Activated CD8-positive, alpha-beta memory T cell treated with anti-CD3 and anti-CD28 coated beads for 24 hours (primary cell): ENCODE measurements around the gene TECPR1.

Source experiments
- DNase-seq: peaks from one replicate; pipeline ENCODE4 v3.0.0-alpha.2; 2020

Gene TECPR1, protein sequence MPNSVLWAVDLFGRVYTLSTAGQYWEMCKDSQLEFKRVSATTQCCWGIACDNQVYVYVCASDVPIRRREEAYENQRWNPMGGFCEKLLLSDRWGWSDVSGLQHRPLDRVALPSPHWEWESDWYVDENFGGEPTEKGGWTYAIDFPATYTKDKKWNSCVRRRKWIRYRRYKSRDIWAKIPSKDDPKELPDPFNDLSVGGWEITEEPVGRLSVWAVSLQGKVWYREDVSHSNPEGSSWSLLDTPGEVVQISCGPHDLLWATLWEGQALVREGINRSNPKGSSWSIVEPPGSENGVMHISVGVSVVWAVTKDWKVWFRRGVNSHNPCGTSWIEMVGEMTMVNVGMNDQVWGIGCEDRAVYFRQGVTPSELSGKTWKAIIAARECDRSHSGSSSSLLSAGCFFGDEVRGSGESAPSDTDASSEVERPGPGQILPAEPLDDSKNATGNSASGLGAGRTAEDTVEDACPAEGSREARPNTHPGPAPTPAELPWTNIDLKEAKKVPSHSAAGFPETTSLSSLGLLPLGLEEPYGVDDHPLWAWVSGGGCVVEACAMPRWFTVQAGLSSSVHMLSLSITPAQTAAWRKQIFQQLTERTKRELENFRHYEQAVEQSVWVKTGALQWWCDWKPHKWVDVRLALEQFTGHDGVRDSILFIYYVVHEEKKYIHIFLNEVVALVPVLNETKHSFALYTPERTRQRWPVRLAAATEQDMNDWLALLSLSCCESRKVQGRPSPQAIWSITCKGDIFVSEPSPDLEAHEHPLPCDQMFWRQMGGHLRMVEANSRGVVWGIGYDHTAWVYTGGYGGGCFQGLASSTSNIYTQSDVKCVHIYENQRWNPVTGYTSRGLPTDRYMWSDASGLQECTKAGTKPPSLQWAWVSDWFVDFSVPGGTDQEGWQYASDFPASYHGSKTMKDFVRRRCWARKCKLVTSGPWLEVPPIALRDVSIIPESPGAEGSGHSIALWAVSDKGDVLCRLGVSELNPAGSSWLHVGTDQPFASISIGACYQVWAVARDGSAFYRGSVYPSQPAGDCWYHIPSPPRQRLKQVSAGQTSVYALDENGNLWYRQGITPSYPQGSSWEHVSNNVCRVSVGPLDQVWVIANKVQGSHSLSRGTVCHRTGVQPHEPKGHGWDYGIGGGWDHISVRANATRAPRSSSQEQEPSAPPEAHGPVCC

DNA sequence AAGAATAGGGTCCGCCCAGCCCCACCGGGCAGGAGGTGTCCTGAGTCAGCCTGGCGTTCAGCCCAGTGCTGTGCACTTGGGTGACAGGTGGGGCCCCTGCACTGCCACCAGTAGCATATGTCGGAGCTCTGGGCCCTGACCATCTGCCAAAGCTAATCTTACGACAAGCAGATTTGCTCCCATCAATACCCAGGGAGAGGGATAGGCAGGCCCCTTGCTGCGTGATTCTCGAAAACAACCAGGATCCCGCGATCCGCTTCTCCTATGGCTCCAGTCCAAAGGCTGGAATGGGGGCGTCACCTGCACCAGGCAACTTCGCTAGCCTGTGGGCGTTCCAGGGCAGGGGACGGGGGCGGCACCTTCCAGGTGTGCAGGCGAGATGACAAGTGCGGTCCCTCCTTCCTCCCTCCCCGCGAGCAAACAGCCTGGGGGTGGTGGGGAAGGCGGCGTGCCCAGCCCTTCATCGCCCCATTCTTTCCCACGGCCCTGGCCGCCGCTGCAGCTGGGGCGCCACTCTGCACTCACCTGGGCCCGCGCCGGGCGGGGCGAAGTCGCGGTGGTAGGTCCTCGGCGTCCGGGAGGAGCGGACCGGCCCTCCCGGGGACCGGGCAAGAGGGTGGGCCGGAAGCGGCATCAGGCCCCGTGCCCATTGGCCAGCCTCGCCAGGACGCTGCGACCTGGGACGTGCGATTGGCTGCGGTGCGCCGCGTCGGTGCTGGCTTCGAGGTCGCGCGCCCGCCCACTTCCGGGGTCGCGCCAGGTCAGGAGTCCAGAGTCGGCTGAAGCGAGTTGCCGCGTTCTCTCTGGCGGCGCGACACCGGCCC lies at the start of gene TECPR1:
Gene TECPR1, minus strand, starts transcription at position 632 of the 824 bp plus-strand sequence. CDS start 6,086 bp downstream, outside the sequence.
- peak; percentile 94 for DNase-seq

DNA sequence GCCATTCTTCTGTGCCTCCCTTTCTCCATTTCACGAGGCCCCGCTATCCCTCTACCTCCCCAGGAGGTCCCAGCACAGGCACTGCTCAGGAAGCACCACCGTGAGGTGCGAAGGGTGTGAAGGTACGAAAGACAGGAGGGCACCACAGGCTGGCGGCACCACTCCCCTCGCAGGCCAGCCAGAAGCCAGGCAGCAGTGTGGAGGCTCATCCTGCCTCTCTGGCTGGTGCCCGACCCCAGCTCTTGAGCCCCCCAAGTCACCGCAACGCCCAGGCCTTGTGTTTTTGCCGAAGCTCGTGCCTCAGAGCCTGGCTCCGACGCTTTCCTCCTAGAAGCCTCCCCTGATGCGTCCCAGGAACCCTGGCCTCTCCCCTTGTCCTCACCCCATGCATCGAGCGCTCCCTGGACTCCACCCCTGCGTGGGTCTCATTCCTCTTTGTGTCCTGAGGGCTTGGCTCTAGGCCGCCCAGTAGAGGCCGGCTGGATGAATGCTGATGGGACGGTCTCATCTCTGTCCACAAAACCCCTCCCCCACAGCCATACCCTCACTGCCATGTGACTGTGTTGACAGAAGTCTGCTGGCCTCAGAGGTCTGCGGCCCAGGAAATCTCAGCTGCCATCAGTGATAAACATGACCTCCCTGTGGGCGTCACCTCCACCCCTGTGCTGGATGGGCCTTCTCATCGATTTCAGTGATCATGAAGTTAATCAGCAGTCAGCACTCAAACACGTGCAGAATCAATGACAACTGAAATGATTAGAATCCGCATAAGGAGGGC lies 48.8 kb upstream of the TECPR1 start:
- DNase-seq = no peak

DNA sequence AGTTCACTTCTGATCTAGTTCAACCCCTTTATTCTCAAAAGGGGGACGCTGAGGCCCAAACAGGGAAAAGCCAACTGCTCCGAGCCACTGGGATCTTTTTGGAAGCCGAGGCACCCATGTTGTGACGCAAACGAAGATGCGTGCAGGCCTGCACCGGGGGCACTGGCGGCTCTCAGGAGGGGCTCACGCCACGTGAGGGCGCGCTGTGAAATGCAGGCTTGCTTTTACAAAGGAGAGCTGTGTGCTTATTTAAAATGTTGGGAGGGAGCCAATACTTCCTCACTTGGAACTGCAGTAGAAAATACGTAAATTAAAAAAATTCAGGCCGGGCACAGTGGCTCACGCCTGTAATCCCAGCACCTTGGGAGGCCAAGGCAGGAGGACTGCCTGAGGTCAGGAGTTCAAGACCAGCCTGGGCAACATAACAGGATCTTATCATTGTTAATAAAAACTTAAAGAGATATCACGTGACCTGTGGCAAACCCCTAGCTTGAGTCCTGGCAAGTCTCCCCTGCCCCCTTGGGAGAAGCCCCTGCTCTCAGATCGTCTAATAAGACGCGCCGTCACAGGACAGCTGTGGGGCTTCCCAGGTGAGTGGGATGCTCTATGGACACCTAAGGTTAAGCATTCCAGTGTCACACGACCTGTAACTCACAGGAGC lies 45.7 kb upstream of the TECPR1 start:
- DNase-seq = no peak

DNA sequence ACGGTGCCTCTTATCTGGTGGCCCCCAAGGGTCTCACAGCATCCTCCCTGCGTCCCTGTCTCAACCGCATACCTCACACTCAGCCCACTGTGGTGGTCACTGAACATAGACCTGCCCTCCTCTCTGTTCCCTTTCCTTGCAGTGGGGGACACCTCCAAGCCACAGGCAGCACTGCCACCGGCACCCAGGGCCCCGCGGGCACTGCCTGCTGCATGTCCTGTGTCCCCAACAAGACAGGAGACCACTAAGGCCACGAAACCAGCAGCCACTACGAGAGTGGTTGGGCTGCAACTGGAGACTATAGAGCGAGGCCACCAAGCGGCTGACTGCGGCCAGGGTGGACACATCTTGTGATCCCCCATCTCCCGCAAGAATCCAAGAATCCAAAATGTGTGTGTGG lies 44.8 kb upstream of the TECPR1 start:
- DNase-seq = no peak

DNA sequence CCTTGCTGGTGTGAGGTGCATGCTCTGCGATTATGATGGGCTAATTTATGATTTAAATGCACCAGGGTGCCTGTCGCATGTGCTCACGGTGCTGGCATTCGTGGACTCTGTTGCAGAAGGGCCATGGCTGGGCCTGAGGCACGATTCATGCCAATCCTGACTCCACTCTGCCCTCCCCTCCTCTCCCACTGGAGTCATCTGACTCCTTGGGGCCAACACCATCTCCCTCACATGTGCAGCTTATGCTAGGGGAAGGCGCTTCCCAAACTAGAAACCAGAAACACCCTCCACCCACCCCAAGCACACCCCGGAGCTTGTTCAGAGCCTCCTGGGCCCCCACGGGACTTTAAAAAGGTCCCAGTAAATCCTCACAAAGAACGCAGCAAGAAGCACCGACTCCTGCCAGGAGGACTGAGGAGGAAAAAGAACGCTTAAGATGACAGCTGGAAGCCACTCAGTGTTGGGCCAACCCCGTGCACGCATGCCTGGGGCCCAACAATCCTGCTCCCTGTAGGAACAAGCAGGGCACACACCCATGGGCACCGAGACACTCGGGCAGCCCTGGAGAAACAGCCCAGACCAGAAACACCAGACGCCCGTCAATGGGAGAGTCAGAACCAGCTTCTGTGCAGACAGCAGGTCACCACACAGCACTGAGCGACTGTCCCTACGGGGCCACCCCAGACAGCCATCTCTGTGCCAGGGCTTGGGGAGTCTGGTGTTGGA lies 43.6 kb upstream of the TECPR1 start:
- no peak for DNase-seq

DNA sequence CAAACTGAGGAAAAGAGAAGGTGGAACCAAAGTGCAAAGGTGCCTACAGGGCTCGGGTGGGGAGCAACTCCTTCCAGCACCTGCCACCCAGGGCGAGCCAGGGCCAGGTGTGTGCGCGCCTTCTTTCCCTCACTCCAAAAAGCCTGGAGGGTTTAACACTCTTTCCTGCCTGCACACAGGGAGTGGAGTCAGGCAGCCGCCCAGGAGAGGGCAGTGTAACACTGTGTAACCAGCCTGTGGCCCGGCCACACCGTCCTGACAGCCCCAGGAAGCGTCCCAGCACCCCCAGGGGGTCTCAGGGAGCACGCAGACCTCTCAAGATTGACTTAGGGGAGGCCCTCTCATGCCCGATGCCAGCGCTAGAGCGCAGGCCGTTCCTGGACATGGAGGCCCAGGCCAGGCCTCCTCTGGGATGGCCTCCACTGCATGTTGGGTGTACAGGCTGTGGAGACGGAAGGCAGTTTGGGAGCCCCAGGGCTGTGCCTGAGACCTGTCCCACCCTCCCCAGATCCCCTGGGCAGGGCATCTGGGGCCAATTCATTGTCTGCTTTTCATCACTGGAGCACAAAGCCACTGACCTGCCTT lies 42.9 kb upstream of the TECPR1 start:
- no peak for DNase-seq

DNA sequence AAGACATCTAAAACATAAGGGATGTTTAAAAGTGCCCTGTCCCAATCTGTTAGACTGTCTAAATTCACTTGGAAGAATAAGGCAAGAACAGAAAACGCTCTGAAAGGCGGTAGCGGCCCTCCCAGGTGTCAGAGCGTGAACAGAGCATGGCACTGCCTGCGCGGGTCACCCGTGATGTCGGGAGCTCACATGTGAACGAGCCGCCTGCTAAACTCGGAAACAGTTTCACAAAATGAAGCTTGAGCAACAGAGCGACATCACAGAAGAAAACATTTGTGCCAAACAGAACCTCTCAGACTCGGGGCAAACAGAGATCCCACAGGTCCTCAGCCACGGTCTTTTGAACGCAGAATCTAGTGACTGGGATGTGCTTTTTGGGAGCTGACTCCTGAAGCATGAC lies 42.3 kb upstream of the TECPR1 start:
- DNase-seq = no peak

DNA sequence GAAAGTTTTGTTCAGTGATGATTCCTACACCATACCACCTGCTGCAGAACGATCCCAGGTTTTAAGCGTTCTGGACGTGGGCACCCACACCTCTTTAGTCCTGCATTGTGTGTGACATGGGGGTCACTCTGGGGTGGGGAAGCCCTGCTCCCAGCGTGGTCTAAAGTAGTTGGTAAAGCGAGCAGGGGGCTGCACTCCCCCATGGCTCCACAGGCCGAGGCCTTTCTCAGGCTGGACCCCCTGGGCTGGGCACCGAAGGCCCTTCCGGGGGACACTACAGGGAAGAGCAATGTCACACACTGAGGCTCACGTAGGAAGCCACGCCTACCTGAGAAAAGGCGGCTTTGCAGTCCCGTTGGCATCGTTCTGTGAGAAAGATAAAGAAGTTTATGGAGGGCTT lies 41.7 kb upstream of the TECPR1 start:
- DNase-seq = no peak

DNA sequence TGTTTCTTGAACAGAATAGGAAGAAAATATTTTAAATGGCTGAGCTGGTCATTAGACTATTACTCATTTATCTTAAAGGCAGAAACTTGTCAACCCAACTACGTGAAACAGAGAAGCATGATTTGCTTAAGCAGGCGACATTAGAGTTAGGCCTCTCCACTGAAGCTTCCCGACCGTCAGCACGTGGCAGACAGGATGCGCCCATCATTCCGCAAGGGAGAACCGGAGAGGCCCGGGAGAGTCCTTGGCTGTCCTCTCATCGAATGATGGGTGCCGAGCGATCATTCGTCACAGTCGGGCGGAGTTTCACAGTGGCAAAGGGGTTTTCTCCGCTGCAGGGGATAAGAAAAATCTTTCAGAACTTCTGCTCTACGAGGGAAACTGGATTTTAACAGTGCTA lies 41.2 kb upstream of the TECPR1 start:
- no peak for DNase-seq

DNA sequence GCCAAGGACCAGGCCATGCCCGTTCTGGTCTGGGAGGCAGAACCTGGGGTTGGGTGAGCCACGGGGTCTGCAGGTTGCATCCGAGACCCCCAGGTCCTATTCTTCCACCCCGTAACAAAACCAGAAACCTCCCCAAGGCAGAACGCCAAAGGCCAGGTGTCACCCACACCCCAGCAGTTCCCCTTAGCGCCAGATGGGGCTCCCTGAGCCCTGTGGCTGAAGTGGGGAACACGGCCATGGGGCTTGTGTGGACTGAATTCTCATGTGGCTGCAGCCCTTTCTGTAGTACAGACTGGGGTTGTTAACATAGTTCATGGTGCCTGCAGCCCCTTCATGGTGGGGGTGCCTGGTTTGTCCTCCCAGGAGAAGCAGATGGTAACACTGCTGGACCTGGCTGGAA lies 39.7 kb upstream of the TECPR1 start:
- no peak for DNase-seq

DNA sequence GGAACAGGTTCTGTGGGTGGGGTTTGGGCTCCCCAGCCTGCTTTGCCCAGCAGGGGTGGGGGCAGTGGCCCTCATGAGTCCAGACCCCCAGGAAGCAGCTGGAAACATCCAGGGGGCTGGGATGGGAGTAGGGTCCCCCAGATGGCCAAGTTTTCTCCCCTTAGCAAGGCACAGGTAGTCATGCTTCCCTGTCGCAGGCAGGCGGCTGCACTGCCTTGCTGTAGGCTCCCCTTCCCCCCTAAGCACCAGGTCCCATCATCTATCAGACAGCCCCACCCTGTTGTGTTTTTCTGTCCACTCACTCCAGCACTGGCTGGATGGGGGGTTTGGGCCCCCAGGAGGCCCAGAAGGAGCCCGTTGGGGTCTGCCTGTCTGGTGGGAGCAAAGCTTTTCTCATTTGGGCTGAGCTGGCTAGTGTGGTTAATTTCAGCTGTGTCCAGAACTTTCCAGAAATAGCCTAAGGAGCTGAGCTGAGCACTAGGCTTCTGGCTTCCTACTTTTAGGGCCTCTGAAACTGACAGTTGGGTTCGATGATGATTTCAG lies 37.4 kb upstream of the TECPR1 start:
- DNase-seq = no peak

DNA sequence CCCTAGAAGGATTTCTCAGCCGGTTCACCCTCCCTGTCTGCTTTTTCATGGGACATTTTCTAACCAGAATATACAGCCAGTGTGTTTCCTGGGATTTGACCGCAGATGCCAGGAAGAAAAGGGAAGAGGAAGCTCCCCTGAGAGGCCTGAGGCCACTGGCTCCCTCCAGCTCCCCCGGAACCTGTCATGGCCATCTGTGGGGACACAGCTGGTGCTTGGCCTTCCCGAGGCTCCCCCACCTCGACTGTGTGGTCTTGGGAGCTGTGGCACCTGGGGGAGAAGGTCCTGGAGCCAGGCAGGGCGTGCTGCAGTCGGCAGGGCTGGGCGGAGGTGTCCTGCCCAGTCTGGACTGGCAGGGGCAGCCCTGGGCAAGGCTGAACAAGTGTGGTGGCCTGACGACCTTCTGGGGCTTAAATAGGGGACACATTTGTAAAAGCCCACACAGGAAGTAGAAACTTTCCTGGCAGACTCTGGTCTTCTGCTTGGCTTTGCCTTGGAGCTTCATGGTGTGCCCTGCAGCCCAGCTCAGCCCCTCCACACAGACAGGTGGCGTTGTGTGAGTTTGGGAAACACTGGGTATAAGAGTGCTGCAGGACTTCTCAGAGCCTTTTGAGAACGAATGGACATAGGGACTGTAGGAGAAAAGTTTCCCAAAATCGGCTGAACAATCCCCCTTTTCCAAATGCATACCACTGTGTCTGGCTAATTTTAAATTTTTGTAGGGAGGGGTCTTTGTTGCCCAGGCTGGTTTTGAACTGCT lies 36.2 kb upstream of the TECPR1 start:
- no peak for DNase-seq

DNA sequence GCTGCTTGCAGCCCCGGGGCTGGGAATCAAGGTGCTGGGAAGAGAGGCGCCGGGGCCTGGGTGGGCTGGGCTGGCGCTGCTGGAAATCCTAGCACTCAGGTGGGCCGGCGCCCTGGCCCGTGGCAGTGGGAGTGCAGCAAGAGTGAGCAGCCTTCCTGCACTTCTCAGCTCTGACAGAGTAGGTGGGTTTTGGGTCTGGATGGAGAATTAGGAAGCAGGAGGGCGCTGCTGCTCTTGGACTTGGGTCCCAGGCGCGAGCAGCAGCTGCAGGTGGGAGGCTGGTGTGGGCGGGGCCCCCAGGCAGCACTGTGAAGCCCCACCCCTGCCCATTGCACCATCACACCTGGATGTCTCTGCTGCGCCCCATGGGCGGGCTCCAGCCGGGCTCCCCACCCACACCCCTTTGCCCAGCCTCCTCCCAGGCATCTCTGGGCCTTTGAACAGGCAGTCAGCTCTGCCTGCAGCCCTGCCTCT lies 35.5 kb upstream of the TECPR1 start:
- no peak for DNase-seq

DNA sequence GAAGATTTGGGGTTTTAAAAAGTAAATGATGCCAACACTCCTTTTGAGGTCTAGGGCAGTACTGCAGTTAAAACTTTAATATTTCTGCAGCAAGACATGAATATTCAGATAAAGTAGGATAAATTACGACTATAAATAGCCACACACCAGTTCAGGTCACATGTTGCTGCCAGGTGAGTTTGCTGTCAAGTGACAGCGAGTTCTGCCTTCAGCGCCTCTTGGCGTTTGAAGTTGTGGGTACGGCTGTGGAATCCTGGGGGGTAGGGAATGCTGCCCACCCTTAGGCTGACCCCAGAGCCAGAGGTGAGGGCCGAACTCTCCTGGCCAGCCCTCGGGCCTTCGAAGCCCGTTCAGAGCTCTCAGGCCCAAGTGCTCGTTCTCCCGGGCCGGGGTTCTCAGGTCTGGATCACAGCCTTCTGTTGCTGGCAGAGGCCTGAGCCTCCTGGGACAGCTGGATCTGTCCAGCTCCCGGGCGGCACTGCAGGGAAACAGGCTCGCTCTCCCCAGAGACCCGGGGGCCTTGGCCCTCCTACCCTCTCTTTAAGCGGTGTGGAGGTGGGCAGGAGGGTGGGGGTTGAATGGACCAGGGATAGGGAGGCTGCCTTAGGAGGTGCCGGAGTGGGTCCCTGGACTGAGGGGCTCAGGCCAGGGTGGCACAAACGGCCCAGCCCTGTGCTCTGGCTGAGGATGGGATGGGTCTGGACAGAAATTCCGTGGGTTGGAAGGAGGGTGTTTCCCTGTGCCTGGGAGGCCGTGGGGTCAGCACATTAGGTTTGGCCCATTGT lies 34.9 kb upstream of the TECPR1 start:
- no peak for DNase-seq

DNA sequence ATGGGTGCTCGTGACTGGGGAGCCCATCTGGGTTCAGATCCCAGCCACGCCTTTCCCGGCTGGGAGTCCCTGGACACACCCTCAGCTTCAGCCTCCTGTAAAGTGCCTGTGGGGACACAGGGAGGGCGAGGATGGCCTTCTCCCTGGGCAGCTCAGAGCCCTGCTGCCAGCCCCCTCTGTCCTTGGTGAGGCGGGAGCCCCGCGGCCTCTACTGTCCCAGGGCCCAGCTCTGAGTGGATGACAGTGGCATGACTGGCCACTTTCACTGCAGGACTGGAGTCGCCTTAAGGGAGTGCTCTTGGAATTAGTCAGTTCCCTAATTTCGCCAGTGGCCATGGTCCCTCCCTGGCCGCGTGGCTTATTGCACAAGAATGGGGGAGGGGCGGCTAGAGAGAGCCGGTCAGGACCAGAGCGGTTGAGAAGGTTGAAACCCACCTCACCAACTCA lies 34.1 kb upstream of the TECPR1 start:
- no peak for DNase-seq

DNA sequence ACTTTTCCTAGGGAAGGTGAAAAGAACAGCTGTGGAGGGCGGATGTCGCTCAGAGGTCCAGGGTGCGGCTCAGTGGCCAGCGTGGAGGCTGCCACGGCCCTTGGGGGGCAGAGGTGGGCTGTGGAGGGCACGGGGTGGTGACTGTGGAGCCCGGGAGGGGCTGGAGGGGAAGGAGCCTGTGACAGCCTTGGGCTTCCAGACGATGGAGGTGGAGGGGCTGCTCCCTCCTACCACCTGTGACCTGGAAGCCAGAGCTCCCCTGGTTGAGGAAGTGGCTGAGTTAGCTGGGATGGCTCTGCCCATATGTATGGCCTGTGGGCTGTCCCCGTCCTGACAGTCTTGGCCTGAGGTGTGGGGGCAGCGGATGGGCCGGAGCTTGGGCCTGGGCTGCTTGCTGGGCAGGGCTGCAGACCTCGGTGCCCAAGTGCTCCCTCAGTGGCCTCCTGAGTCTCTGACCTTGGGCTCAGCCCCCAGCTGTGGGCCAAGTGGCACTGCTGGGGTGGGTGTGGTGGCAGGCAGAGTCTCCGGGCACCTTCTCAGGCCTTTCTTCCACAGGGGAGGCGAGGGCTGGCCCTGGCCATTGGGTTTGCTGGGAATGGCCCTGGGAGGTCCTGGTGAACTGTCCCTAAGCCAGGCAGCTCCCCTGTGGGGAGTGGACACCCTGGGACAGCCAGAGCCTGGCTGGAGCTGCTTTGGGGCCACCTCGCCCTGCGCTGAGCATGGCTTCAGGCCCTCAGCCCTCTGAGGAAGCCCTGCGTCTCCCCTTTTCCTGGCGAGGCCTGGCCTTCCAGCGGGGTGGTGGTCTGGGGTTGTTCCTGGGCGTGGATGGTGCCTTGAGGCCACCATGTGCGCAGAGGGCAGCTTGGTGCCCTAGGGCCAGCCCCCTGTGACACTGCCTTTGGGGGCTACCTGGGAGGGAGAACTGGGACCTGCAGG lies 33.4 kb upstream of the TECPR1 start:
- no peak for DNase-seq
